Measurements from ENCODE around the gene RNF207.

- TF ChIP-seq, protein P1, sequence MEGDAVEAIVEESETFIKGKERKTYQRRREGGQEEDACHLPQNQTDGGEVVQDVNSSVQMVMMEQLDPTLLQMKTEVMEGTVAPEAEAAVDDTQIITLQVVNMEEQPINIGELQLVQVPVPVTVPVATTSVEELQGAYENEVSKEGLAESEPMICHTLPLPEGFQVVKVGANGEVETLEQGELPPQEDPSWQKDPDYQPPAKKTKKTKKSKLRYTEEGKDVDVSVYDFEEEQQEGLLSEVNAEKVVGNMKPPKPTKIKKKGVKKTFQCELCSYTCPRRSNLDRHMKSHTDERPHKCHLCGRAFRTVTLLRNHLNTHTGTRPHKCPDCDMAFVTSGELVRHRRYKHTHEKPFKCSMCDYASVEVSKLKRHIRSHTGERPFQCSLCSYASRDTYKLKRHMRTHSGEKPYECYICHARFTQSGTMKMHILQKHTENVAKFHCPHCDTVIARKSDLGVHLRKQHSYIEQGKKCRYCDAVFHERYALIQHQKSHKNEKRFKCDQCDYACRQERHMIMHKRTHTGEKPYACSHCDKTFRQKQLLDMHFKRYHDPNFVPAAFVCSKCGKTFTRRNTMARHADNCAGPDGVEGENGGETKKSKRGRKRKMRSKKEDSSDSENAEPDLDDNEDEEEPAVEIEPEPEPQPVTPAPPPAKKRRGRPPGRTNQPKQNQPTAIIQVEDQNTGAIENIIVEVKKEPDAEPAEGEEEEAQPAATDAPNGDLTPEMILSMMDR (IDR thresholded peaks at IDR 0.05) = peak; percentile 16
- TF ChIP-seq EZH2 (IDR thresholded peaks at IDR 0.05) (peak; percentile 97), EZH2phosphoT487 (IDR thresholded peaks at IDR 0.05) (peak; percentile 88)
Observed at GRCh38 chr1:6178751-6179563, 27.0 kb upstream of the RNF207 start.
